ENCODE results near the gene NEURL3. TPM values are rescaled to one million over a fixed set of nuclear protein-coding genes. Genes with fewer than 3 reads are reported as not detected.
A peak's percentile ranks its signal among the peaks of the same experiment; 100 is the strongest.

NEURL3 gene
- total RNA-seq, 1 donor = not detected

DNA sequence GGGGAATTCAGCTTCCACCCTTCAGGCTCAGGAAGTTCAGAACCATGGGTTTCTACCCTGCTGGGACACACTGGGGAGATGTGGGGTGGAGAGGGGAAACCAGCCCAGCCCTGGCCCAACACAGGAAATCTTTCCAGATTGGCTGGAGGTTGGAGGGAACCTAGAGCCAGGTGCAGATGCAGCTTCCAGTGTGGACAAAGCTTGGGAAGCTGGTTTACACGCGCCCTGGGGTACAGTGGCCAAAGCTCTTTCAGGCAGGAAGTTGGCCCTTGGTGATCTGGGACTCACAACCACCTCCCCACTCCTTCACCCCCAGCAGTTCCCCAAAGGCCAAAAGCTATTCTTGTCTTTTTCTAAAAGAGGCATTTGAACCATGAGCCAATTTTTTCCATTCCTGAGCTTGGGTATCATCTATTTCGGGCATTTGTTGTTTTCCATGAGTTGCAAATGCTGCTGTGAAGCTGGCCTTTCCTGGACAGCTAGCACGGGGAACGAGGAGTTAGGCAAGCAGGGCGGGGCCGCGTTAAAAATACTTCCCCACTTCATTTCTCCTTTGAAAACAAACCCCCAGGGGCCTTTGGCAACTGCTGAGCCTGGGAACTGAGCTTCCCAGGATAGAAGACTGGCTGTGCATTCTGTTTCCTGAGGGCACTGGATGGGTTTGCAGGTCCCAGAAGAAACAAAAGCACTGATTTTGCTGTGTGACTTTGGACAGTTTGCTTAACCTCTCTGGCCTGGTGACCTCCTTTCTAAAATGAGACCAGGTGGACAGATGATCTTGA lies 28.3 kb upstream of the NEURL3 start:
- Histone ChIP-seq H2AFZ (ENCODE audit: low read length) (peak overlapping the region; percentile 69), H3K27ac (ENCODE audit: low read depth, low read length) (peak overlapping the region; percentile 93), H4K20me1 (ENCODE audit: insufficient read depth, low read length) (peaks cover 13% of the 10 kb centered on the region), H3K9me3 (ENCODE audit: low read depth, low read length) (no peaks in the 10 kb centered on the region), H3K4me3 (ENCODE audit: insufficient read depth, low read length) (peak overlapping the region; percentile 41), H3K36me3 (ENCODE audit: insufficient read depth, low read length) (no peaks in the 10 kb centered on the region), H3K4me1 (ENCODE audit: insufficient read depth, low read length) (peaks cover 57% of the 10 kb centered on the region), H3K27me3 (ENCODE audit: insufficient read depth, low read length) (no peaks in the 10 kb centered on the region), H3K4me2 (ENCODE audit: insufficient read depth, low read length) (peak overlapping the region; percentile 74), H3K79me2 (ENCODE audit: insufficient read depth, low read length) (peaks cover 11% of the 10 kb centered on the region)
- DNase-seq (ENCODE audit: insufficient read length, low spot score, missing footprints) = peak; percentile 98
- TF ChIP-seq, protein P1, sequence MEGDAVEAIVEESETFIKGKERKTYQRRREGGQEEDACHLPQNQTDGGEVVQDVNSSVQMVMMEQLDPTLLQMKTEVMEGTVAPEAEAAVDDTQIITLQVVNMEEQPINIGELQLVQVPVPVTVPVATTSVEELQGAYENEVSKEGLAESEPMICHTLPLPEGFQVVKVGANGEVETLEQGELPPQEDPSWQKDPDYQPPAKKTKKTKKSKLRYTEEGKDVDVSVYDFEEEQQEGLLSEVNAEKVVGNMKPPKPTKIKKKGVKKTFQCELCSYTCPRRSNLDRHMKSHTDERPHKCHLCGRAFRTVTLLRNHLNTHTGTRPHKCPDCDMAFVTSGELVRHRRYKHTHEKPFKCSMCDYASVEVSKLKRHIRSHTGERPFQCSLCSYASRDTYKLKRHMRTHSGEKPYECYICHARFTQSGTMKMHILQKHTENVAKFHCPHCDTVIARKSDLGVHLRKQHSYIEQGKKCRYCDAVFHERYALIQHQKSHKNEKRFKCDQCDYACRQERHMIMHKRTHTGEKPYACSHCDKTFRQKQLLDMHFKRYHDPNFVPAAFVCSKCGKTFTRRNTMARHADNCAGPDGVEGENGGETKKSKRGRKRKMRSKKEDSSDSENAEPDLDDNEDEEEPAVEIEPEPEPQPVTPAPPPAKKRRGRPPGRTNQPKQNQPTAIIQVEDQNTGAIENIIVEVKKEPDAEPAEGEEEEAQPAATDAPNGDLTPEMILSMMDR (IDR thresholded peaks at IDR 0.05; ENCODE audit: extremely low read depth, low read depth, low read length) = no peak

DNA sequence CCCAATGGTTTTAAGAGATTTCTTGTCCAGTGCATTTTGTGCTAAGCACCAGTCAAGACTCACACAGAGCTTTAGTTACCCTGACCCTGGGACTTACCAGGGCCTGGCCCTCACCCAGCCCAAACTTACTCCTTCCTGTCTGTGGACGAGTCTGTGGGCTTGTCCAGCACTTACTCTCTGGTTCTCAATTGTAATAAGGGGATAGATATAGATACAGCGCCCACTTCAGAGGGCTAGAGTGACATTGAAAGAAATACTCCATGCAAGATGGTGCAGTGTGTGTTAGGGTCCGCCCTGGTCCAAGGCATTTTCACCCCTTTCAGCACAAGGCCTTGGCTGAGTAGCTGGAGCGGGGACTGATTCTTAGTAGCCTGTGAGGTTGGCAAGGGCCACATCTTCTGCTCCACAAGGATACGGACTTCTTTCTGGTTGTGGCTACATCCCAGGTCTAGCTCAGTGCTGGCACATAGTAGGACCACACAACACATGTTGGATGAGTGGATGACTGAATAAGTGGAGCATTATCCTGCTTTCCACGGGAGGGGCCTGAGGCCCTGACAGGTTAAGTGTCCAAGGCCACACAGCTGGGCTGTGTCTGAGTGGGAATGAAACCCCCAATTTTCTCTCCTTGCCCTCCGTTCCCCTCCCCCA lies 27.6 kb upstream of the NEURL3 start:
- TF ChIP-seq, protein P1 (IDR thresholded peaks at IDR 0.05; ENCODE audit: extremely low read depth, low read depth, low read length) = no peak
- peaks cover 57% of the 10 kb centered on the region for H3K4me1 ChIP-seq (ENCODE audit: insufficient read depth, low read length)
- H3K4me2 ChIP-seq (ENCODE audit: insufficient read depth, low read length) = peak overlapping the region; percentile 28
- DNase-seq (ENCODE audit: insufficient read length, low spot score, missing footprints) = peak; percentile 65
- peak overlapping the region; percentile 43 for H2AFZ ChIP-seq (ENCODE audit: low read length)
- H3K9me3 ChIP-seq (ENCODE audit: low read depth, low read length) = no peaks in the 10 kb centered on the region
- peaks cover 6% of the 10 kb centered on the region for H4K20me1 ChIP-seq (ENCODE audit: insufficient read depth, low read length)
- no peak overlapping the region for H3K4me3 ChIP-seq (ENCODE audit: insufficient read depth, low read length)
- H3K79me2 ChIP-seq (ENCODE audit: insufficient read depth, low read length) = peaks cover 4% of the 10 kb centered on the region
- H3K36me3 ChIP-seq (ENCODE audit: insufficient read depth, low read length) = no peaks in the 10 kb centered on the region
- no peaks in the 10 kb centered on the region for H3K27me3 ChIP-seq (ENCODE audit: insufficient read depth, low read length)
- H3K27ac ChIP-seq (ENCODE audit: low read depth, low read length) = peak overlapping the region; percentile 93

DNA sequence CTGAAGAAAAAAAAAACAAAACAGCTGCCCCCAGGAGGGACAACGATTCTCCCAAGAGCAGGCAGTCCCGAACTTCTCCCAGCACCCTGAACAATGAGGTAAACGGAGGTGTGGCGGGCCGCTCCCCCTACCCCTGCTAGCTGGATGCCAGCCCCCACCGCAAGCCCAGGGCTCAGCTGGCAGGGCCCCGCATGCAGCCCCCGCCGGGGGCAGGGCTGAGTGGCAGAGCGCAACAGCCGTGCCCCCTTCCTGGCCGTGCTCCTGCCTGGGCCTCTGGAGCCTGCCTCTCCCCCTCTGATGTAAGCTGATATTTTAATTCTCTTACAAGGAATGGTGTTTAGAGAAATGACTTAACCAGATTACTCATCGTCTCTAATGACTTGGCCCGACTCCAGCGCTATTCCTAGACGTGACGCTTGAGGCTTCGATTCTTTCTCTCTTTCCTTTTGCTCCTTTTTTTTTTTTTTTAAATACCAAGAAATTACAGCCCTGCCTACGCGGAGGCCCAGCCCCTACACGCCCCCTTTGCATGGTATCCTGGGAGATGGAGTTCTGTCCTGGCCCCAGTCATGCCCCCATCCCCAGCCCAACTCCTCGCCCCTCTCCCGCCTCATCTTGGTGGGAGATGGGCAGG lies 26.8 kb upstream of the NEURL3 start:
- peak overlapping the region; percentile 43 for H2AFZ ChIP-seq (ENCODE audit: low read length)
- TF ChIP-seq, protein P1 (IDR thresholded peaks at IDR 0.05; ENCODE audit: extremely low read depth, low read depth, low read length) = no peak
- H3K79me2 ChIP-seq (ENCODE audit: insufficient read depth, low read length) = no peaks in the 10 kb centered on the region
- H3K36me3 ChIP-seq (ENCODE audit: insufficient read depth, low read length) = no peaks in the 10 kb centered on the region
- H3K27ac ChIP-seq (ENCODE audit: low read depth, low read length) = peak overlapping the region; percentile 93
- H3K4me3 ChIP-seq (ENCODE audit: insufficient read depth, low read length) = peak overlapping the region; percentile 47
- H3K4me1 ChIP-seq (ENCODE audit: insufficient read depth, low read length) = peaks cover 55% of the 10 kb centered on the region
- no peaks in the 10 kb centered on the region for H3K27me3 ChIP-seq (ENCODE audit: insufficient read depth, low read length)
- DNase-seq (ENCODE audit: insufficient read length, low spot score, missing footprints) = peak; percentile 99
- H3K4me2 ChIP-seq (ENCODE audit: insufficient read depth, low read length) = peak overlapping the region; percentile 70
- no peaks in the 10 kb centered on the region for H4K20me1 ChIP-seq (ENCODE audit: insufficient read depth, low read length)
- no peaks in the 10 kb centered on the region for H3K9me3 ChIP-seq (ENCODE audit: low read depth, low read length)

DNA sequence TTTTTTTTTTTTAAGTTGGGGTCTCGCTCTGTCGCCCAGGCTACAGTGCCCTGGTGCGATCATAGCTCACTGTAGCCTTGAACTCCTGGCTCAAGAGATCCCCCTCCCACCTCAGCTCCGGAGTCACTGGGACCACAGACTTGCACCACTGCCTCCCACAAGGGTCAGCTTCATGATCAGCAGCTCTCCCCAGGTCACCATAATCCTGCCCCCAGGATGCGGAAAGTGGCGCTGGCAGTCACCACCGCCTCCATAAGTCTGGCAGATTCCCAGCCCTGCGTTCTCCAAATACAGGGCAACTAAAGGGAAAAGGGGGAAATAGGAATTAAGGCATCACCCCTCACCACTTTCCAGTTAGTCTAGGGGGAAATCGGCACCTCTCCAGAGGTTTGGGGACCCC lies 26.2 kb upstream of the NEURL3 start:
- no peaks in the 10 kb centered on the region for H3K9me3 ChIP-seq (ENCODE audit: low read depth, low read length)
- H4K20me1 ChIP-seq (ENCODE audit: insufficient read depth, low read length) = no peaks in the 10 kb centered on the region
- peaks cover 57% of the 10 kb centered on the region for H3K4me1 ChIP-seq (ENCODE audit: insufficient read depth, low read length)
- peak; percentile 56 for DNase-seq (ENCODE audit: insufficient read length, low spot score, missing footprints)
- H3K36me3 ChIP-seq (ENCODE audit: insufficient read depth, low read length) = no peaks in the 10 kb centered on the region
- no peaks in the 10 kb centered on the region for H3K79me2 ChIP-seq (ENCODE audit: insufficient read depth, low read length)
- peak overlapping the region; percentile 70 for H3K4me2 ChIP-seq (ENCODE audit: insufficient read depth, low read length)
- peaks cover 2% of the 10 kb centered on the region for H3K27me3 ChIP-seq (ENCODE audit: insufficient read depth, low read length)
- TF ChIP-seq, protein P1 (IDR thresholded peaks at IDR 0.05; ENCODE audit: extremely low read depth, low read depth, low read length) = no peak
- no peak overlapping the region for H2AFZ ChIP-seq (ENCODE audit: low read length)
- H3K27ac ChIP-seq (ENCODE audit: low read depth, low read length) = peak overlapping the region; percentile 53
- no peak overlapping the region for H3K4me3 ChIP-seq (ENCODE audit: insufficient read depth, low read length)
